ENCODE data around the gene TRIM5. TPM values are rescaled to one million over a fixed set of nuclear protein-coding genes. Genes with fewer than 3 reads are reported as not detected.

TRIM5 gene
- total RNA-seq, 1 experiment from 2014 or later: 21.5 TPM

DNA sequence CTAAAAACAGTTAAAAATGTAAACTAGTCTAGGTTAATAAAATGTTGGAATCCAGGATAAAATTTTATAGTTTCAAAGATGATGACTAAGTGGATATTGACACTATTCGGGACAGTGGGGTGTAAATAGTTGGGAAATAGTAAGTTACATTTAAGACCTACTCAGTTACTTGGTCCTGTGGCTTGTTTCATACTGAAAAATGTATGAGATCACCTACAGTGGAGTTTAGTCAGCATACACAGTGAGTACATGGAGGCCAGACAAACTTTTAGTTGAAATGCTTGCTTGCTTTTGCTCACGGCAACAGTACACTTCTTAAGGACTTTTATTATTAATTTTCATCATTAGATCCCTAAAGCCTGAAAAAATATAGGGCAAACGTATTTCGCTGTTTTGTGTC is 20.8 kb upstream of the TRIM5 start:
- Histone ChIP-seq H3K14ac (ENCODE audit: insufficient read depth, low read length) (no peak overlapping the region), H2BK120ac (ENCODE audit: low read depth, low read length, poor library complexity, severe bottlenecking) (no peak overlapping the region), H3K9ac (ENCODE audit: extremely low read depth, insufficient read length, low read length) (no peak overlapping the region), H2AK5ac (ENCODE audit: insufficient read length, low read length) (no peak overlapping the region), H2AFZ (ENCODE audit: low read length) (no peak overlapping the region), H3K18ac (ENCODE audit: insufficient read length, low read depth, low read length) (no peak overlapping the region), H3K56ac (ENCODE audit: insufficient read length, low read depth, low read length) (no peak overlapping the region), H3K23me2 (ENCODE audit: insufficient read length, low read depth, low read length, poor library complexity, severe bottlenecking) (no peaks in the 10 kb centered on the region), H3K79me2 (ENCODE audit: insufficient read depth, low read length) (no peaks in the 10 kb centered on the region), H3K9me3 (ENCODE audit: control insufficient read depth, low read depth, low read length) (no peaks in the 10 kb centered on the region), H4K20me1 (ENCODE audit: control insufficient read depth, insufficient read depth, insufficient read length) (no peaks in the 10 kb centered on the region), H4K91ac (ENCODE audit: insufficient read length, low read depth, low read length) (no peak overlapping the region), H3K27me3 (ENCODE audit: insufficient read depth, low read length) (no peaks in the 10 kb centered on the region), H2BK5ac (ENCODE audit: insufficient read length, low read length) (no peak overlapping the region), H3K27ac (ENCODE audit: insufficient read length, low read depth, low read length) (no peak overlapping the region), H3K4me2 (ENCODE audit: insufficient read depth, insufficient read length, low read length) (no peak overlapping the region), H3K4me1 (ENCODE audit: insufficient read depth, low read length) (no peaks in the 10 kb centered on the region), H3T11ph (ENCODE audit: low read length) (no peak overlapping the region), H3K79me1 (ENCODE audit: insufficient read depth, low read depth, low read length, poor library complexity, severe bottlenecking) (no peaks in the 10 kb centered on the region), H2BK12ac (ENCODE audit: insufficient read length, low read depth, low read length) (no peak overlapping the region), H4K5ac (ENCODE audit: insufficient read length, low read depth, low read length) (no peak overlapping the region), H3K23ac (ENCODE audit: insufficient read length, low read depth, low read length) (no peak overlapping the region), H2BK20ac (ENCODE audit: low read depth, low read length, poor library complexity, severe bottlenecking) (no peak overlapping the region), H2BK15ac (ENCODE audit: low read depth, low read length) (no peak overlapping the region), H4K8ac (replicated peaks; ENCODE audit: insufficient read length, low read depth, low read length) (no peak overlapping the region), H3K4ac (ENCODE audit: low read depth, low read length) (no peak overlapping the region)
- H3K4me3 Mint-ChIP-seq: no peak overlapping the region
- TF ChIP-seq, protein P1, sequence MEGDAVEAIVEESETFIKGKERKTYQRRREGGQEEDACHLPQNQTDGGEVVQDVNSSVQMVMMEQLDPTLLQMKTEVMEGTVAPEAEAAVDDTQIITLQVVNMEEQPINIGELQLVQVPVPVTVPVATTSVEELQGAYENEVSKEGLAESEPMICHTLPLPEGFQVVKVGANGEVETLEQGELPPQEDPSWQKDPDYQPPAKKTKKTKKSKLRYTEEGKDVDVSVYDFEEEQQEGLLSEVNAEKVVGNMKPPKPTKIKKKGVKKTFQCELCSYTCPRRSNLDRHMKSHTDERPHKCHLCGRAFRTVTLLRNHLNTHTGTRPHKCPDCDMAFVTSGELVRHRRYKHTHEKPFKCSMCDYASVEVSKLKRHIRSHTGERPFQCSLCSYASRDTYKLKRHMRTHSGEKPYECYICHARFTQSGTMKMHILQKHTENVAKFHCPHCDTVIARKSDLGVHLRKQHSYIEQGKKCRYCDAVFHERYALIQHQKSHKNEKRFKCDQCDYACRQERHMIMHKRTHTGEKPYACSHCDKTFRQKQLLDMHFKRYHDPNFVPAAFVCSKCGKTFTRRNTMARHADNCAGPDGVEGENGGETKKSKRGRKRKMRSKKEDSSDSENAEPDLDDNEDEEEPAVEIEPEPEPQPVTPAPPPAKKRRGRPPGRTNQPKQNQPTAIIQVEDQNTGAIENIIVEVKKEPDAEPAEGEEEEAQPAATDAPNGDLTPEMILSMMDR (conservative IDR thresholded peaks at IDR 0.05): no peak
- no peak overlapping the region for H3K27ac Mint-ChIP-seq
- peaks cover 0 to 71% (median 36%) of the 10 kb centered on the region in 3 experiments; a peak in 4 of 7 replicates for H3K36me3 Mint-ChIP-seq (ENCODE audit: insufficient read depth in 1 of 3, low read depth in 3 of 3)
- H3K4me1 Mint-ChIP-seq: no peaks in the 10 kb centered on the region
- DNase-seq: no peak
- H3K27me3 Mint-ChIP-seq (ENCODE audit: low read depth): no peaks in the 10 kb centered on the region
- no CpG with 5 or more reads among the region's 4 CpGs for WGBS (ENCODE audit: extremely low coverage, insufficient read length, low lambda C conversion rate)
- no peaks in the 10 kb centered on the region; a peak in 1 of 5 replicates for H3K9me3 Mint-ChIP-seq
